Astrocyte of the cerebellum (primary cell): ENCODE results near the gene DUSP19.
"Not testable (repeated sequence)": the region's sequence is repeated elsewhere in the genome, so short reads cannot be mapped to it uniquely, and the experiment has no call there.

Source experiments
- DNase-seq: peaks from one replicate; pipeline ENCODE4 v3.0.0-alpha.2; 2011; ENCODE audit warnings: low read depth
- H3K4me3 ChIP-seq: 2 replicates; pipeline ENCODE4 v1.5.1; 2011; ENCODE audit warnings: mild to moderate bottlenecking, low read depth, low read length, moderate library complexity
- in situ Hi-C: cut with HindIII; loops from 2 replicates; pipeline ENCODE4 v1.10.0; 2017; ENCODE audit warnings: low sequenced_read_pairs
- TF ChIP-seq, protein P1 (sequence below): IDR thresholded peaks from 2 replicates; pipeline ENCODE4 v1.5.1; 2012; ENCODE audit warnings: low read length, low read depth, moderate library complexity, mild to moderate bottlenecking; ENCODE audit errors: missing control alignments

Gene DUSP19

DNA sequence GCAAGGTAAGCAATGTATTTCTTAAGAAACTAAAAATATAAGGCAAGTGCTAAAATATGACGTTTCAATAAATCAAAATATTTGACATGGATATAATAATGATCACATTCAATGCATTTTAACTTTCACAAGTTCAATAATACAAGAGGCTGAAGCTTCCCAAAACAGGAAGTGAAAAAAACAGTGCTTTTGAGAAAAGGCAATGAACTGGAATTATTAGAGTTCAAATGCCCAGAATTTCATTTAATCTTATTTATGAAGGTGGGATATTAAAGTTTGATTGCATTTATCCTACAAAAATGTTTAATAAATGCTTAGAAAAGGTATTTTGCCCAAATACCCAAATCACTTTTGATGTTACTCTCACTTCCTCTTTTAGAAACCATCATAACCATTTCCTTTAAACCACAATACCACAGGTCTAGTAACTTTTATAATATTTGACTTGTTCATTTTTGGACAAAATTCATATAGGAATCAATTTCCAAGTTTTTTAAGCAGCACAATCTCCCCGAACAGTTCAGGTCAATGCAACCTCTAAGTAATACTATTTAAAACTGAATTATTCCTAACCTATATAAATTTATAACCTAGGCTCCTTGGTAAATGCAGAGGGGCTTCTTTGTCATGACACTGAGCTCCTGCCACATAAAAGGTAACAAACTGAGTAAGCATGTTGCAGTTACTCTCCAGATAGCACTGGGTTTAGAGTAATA is 42.4 kb upstream of the DUSP19 start:
- TF ChIP-seq, protein P1, sequence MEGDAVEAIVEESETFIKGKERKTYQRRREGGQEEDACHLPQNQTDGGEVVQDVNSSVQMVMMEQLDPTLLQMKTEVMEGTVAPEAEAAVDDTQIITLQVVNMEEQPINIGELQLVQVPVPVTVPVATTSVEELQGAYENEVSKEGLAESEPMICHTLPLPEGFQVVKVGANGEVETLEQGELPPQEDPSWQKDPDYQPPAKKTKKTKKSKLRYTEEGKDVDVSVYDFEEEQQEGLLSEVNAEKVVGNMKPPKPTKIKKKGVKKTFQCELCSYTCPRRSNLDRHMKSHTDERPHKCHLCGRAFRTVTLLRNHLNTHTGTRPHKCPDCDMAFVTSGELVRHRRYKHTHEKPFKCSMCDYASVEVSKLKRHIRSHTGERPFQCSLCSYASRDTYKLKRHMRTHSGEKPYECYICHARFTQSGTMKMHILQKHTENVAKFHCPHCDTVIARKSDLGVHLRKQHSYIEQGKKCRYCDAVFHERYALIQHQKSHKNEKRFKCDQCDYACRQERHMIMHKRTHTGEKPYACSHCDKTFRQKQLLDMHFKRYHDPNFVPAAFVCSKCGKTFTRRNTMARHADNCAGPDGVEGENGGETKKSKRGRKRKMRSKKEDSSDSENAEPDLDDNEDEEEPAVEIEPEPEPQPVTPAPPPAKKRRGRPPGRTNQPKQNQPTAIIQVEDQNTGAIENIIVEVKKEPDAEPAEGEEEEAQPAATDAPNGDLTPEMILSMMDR, result no peak
- in situ Hi-C loops, result no loop called here
- peak overlapping the region; percentile 60 for H3K4me3 ChIP-seq
- DNase-seq, result no peak

DNA sequence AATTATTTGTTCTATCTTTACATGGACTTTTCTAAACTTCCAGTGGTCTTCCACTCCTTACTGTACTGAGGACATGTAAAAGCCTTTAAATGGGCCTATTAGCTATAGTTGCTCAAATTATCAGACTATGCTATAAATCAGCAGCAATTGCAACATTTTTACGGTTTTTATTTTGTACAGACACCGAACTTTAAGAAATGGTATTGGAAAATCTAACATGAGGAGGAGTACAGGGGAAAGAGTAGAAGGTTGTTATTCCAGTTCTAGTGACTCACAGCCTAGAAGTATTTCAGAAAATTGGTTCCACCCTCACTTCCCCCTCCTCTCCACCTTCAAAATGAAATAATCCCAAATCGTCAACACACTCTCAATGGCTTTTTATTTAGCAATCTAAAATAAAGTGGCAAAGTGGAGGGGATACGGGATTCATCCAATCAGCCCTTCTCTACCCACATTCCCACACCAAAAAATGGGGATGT is 41.4 kb upstream of the DUSP19 start:
- in situ Hi-C loops, result no loop called here
- no peak for DNase-seq
- peak overlapping the region; percentile 60 for H3K4me3 ChIP-seq
- TF ChIP-seq, protein P1, result no peak

DNA sequence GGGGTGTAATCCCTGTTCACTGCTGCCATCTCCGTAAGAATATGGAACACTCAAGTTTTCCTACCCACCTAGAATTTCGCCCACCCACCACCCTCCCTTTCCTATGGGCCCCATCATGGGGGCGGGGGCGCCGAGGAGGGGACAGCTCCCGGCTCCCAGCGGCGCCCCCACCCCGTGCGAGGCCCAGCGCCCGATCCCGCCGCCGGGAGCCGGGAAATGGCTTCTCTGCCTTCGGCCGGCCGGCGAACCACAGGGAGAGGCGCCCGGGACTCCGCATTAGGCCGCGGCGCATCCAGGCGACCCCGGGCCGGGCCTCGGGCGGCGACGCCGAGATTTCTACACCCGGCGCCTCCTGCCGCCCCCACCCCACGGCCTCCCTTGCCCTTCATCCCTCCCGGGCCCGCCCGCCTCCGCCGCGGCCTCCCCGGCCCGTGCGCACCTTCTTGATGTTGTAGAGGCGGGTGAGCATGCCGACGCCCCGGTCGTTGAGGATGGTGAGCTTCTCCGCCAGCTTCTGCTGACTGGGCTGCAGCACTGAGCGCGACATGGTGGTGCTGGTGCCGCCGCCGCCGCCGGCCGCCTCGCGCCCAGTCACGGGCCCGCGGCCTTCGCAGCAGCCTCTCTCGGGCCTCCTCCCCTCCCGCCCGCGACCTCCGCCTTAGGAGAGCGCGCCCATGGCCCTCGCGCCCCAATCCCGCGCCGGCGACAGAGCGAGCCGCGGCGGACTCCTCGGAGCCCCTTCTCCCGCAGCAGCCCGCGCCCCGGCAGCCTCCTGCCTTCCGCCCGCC is 40.8 kb upstream of the DUSP19 start:
- peak overlapping the region; percentile 60 for H3K4me3 ChIP-seq
- TF ChIP-seq, protein P1, result no peak
- DNase-seq, result no peak
- in situ Hi-C loops, result no loop called here

DNA sequence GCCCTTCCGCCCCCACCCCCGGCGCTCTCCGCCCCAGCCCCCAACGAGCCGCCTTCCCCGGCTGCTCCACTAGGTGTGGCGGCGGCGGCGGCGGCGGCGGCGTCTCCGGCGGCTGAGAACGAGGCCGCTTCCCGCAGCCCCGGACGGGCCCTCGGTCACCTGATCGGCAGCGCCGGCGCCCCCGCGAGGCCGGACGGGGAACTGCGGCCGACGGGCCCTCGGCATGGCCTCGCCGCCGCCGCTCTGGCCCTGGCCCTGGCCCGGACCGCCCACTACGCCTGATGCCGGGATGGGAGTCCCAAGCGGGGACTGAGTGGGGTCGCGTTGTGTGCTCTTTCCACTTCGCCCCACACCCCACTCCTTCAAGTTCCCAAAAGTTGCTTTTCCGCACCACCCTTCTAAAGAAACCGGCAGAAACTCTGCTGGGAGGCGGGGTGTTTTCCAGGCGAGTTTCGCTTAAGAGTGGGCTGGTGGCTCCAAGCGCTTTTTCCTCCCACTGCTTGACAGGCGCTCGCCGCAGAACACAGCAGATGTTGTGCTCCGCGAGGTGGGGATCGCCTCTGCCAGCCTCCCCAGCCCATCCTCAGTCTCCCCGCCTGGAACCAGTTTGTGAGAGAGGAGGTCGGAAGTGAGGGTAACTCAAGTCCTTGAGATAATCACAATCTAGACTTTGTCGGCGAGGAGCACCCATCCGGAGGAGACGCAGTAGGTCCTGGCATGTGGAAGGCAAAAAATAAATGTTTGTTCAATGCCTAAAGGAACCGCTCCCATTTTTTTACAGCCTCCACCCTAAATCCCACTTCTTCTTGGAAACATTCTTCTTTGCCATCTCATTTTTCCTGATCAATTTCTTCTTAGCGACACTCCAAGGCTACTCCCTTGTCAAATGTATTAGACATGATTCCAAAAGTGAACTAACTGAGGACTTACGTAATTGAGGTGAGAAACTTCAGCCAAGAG is 39.9 kb upstream of the DUSP19 start, which contains the start of gene NCKAP1:
Gene NCKAP1, minus strand, starts transcription at position 117 of the 960 bp plus-strand sequence. CDS start 358 bp downstream, outside the sequence.
- DNase-seq, result peak; percentile 49
- peak within 1 kb of the TSS; percentile 60 for H3K4me3 ChIP-seq
- TF ChIP-seq, protein P1, result peak; percentile 48
- in situ Hi-C loops, result no loop called here

DNA sequence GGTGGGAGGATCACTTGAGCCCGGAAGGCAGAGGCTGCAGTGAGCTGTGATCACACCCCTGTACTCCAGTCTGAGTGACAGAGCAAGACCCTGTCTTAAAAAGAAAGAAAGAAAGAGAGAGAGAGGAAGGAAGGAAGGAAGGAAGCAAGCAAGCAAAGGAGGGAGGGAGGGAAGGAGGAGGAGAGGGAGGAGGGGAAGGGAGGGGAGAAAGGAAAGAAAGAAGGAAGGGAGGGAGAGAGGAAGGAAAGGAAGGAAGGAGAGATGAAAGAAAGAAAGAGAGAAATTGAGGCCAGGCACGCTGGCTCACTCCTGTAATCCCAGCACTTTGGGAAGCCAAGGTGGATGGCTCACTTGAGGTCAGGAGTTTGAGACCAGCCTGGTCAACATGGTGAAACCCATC is 37.9 kb upstream of the DUSP19 start:
- no peak overlapping the region for H3K4me3 ChIP-seq
- in situ Hi-C loops, result no loop called here
- TF ChIP-seq, protein P1, result no peak
- no peak for DNase-seq

DNA sequence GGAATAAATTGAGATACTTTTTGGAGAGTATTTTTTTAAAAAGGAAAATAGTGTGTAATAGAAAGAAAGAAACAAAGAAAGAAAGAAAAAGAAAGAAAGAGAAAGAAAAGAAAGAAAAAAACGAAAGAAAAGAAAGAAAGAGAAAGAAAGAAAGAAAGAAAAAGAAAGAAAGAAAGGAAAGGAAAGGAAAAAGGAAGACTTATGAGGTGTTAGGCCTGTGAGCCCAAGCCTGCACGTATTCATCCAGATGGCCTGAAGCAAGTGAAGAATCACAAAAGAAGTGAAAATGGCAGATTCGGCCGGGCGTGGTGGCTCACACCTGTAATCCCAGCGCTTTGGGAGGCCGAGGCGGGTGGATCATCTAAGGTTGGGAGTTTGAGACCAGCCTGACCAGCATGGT is 35.0 kb upstream of the DUSP19 start:
- DNase-seq, H3K4me3 ChIP-seq, in situ Hi-C loops: not testable (repeated sequence)

DNA sequence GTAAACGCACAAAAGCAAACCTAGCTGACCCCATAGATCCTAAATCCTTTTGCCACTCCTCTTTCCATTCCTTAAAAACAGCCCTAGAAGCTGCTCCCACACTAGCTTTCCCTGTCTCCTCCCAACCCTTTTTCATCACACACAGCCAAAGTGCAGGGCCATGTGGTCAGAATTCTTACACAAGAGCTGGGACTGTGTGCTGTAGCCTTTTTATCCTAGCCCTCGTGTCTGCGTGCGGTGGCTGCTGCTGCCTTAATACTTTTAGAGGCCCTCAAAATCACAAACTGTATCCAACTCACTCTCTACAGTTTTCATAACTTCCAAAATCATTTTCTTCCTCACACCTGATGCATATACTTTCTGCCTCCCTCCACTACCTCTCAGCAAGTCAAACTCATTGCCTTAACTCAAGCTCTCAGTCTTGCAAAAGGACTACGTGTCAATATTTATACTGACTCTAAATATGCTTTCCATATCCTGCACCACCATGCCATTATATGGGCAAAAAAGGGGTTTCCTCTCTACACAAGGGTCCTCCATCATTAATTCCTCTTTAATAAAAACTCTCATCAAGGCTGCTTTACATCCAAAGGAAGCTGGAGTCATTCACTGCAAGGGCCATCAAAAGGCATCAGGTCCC is 30.9 kb upstream of the DUSP19 start:
- H3K4me3 ChIP-seq, in situ Hi-C loops, DNase-seq: not testable (repeated sequence)
